BE2C (cell line): ENCODE data around the gene DYNLRB1.

Experiments used
- DNase-seq: peaks from one replicate; pipeline ENCODE4 v3.0.0-alpha.2; 2020
- H3K27me3 ChIP-seq: fragments of 250-450 bp; sonication (Bioruptor Pico); 2 replicates; pipeline ENCODE4 v1.5.1; 2020; ENCODE audit warnings: mild to moderate bottlenecking
- H3K36me3 ChIP-seq: fragments of 250-450 bp; sonication (Bioruptor Pico); 2 replicates; pipeline ENCODE4 v1.5.1; 2020; ENCODE audit warnings: mild to moderate bottlenecking
- H3K4me1 ChIP-seq: fragments of 250-450 bp; sonication (Bioruptor Pico); 2 replicates; pipeline ENCODE4 v1.5.1; 2020
- H3K4me3 ChIP-seq: 2 replicates; pipeline ENCODE4 v1.5.1; 2011; ENCODE audit warnings: low read depth, low read length
- H3K9me3 ChIP-seq: fragments of 250-450 bp; sonication (Bioruptor Pico); 2 replicates; pipeline ENCODE4 v1.5.1; 2020
- TF ChIP-seq, protein P1 (sequence below): IDR thresholded peaks from 2 replicates; pipeline ENCODE4 v1.5.1; 2012; ENCODE audit warnings: mild to moderate bottlenecking, low read depth, low read length

DYNLRB1 gene

DNA sequence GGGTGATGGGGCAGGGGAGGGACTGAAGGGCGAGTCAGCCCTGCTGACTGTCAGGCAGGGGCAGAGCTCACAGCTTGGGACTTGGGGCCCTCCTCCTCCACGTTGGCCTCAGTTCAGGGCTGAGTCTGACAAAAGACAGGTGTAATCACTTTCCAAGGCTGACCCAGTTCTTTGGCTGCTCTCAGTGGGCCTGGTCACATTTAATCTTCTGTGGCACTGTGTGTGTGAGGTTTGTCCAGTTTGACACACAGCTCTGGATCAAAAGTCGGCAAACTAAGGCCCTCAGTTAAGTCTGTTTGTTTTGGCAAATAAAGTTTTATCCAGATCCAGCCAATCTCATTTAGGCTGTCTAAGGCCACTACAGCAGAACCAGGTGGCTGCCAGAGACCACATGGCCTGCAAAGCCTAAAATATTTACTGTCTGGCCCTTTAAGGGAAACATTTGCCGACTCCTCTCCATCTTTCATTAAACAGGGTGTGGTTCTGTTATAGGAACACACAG is 37.2 kb downstream of the DYNLRB1 start:
- no peak overlapping the region for H3K4me3 ChIP-seq
- no peaks in the 10 kb centered on the region for H3K4me1 ChIP-seq
- no peaks in the 10 kb centered on the region for H3K27me3 ChIP-seq
- H3K36me3 ChIP-seq: no peaks in the 10 kb centered on the region
- no peak for DNase-seq
- TF ChIP-seq, protein P1, sequence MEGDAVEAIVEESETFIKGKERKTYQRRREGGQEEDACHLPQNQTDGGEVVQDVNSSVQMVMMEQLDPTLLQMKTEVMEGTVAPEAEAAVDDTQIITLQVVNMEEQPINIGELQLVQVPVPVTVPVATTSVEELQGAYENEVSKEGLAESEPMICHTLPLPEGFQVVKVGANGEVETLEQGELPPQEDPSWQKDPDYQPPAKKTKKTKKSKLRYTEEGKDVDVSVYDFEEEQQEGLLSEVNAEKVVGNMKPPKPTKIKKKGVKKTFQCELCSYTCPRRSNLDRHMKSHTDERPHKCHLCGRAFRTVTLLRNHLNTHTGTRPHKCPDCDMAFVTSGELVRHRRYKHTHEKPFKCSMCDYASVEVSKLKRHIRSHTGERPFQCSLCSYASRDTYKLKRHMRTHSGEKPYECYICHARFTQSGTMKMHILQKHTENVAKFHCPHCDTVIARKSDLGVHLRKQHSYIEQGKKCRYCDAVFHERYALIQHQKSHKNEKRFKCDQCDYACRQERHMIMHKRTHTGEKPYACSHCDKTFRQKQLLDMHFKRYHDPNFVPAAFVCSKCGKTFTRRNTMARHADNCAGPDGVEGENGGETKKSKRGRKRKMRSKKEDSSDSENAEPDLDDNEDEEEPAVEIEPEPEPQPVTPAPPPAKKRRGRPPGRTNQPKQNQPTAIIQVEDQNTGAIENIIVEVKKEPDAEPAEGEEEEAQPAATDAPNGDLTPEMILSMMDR: no peak
- no peaks in the 10 kb centered on the region for H3K9me3 ChIP-seq

DNA sequence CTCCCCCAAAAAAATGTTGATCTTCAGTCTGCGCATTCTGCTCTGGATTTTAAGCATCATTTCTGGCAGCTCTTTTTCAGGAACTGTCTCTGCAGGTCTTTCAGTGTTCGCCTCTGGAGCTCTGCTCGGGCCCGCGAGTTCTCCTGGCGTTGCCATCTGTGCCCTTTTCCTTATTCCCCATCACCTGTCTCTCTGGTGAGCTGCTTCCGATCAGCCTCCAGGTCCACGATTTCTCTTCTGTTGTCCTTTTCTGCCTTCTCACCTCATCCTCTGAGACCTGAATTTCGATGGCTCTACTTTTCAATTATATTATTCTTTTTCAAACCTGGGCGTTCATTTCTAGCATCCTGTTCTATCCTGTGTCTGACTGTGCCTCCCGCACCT is 41.7 kb downstream of the DYNLRB1 start:
- no peaks in the 10 kb centered on the region for H3K36me3 ChIP-seq
- no peaks in the 10 kb centered on the region for H3K27me3 ChIP-seq
- H3K9me3 ChIP-seq: no peaks in the 10 kb centered on the region
- H3K4me3 ChIP-seq: peak overlapping the region; percentile 87
- TF ChIP-seq, protein P1: no peak
- no peak for DNase-seq
- H3K4me1 ChIP-seq: no peaks in the 10 kb centered on the region

DNA sequence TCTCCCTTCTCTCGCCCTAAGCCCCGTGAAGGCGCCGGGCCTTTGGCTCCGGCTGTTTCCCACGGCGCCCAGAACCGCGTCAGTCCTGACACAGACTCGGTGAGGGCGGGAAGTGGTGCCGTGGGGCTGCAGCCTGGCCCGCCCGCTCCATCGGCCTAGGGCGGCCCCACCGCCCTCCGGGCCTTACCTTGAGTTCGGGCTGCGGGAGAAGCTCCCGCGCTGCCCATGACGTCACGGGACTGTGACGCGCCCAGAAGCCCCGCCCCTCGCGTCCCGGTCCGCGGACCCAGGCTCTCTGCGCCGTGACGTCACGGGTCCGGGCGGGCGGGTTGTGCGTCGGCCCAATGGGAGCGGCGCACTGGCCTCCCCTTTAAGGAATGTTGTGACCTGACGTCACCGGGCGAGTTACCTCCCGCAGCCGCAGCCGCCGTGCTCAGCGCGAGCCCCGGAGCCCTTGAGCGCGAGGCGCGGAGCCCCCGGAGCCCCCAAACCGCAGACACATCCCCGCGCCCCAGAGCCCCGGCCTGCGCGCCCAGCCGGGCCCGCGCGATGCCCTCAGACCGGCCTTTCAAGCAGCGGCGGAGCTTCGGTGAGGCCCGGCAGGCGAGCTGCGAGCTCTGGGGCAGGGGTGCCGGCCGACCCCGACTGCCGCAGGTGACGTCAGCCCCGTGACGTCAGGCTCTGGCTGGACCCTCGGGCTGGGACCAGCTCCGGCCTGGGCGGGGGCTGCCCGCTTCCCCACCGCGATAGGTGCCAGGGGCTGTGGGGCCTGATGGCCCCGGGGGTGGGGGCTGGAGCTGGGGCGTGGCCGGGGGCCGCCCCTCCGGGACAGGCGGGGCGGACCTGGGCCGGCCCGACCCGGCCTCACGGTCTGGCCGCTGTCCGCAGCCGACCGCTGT is 42.3 kb downstream of the DYNLRB1 start, which contains the start of gene MAP1LC3A:
Gene MAP1LC3A, plus strand, starts transcription at position 399 of the 899 bp plus-strand sequence. Its CDS starts 151 bp downstream, at position 550.
- TF ChIP-seq, protein P1: no peak
- Histone ChIP-seq H3K4me1 (no peaks in the 10 kb centered on the region), H3K4me3 (peak within 1 kb of the TSS; percentile 87), H3K9me3 (no peaks in the 10 kb centered on the region), H3K36me3 (no peaks in the 10 kb centered on the region), H3K27me3 (no peaks in the 10 kb centered on the region)
- peak; percentile 93 for DNase-seq

DNA sequence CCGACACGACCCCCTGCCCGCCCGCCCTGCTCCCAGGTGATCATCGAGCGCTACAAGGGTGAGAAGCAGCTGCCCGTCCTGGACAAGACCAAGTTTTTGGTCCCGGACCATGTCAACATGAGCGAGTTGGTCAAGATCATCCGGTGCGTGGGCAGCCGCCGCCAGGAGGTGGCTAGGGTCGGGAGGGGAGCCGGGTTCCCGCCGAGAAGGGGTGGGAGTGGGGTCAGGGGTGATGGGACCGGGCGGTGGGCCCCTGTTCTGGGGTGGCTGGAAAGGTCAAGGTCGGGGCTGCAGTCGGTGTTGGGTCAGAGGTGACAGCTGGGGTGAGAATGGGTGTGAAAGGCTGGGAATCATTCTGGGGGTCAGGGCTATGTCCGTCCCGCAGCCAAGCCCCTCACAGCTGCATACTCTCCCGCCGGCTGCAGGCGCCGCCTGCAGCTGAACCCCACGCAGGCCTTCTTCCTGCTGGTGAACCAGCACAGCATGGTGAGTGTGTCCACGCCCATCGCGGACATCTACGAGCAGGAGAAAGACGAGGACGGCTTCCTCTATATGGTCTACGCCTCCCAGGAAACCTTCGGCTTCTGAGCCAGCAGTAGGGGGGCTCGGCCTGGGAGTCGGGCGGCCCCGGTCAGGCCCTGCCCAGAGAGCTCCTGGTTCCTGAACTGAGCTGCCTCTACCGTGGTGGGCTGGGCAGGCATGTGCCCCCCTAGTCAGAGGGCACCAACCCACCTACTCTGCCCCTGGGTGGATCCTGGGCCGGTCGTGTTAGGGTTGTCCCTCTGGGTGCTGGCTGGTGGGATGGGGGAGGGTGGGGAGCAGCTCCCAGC is 43.3 kb downstream of the DYNLRB1 start:
- TF ChIP-seq, protein P1: no peak
- no peak overlapping the region for H3K4me3 ChIP-seq

DNA sequence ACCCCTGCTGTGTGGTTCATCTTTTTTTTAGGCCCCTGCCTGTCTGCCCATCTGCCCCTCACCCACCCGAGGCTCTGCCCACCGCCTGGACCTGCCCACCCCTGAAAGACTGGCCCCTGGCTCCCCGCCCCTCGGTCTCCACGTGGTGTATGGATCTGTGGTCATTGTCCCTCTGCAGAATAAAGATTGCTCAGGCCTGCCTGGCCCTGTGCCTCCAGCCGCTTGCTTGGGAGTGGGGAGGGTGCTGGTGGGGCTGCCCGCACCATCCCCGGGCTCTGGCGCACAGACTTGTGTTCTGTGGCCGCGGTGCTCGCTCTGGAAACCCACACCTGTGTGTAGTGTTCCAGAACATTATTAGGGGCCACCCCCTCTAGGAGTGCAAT is 43.9 kb downstream of the DYNLRB1 start:
- DNase-seq: no peak
- no peaks in the 10 kb centered on the region for H3K36me3 ChIP-seq
- no peaks in the 10 kb centered on the region for H3K4me1 ChIP-seq
- TF ChIP-seq, protein P1: no peak
- H3K27me3 ChIP-seq: no peaks in the 10 kb centered on the region
- no peaks in the 10 kb centered on the region for H3K9me3 ChIP-seq
- no peak overlapping the region for H3K4me3 ChIP-seq

More for the DNA sequence above, 43.3 kb downstream of the DYNLRB1 start:
- no peak for DNase-seq
- H3K36me3 ChIP-seq: no peaks in the 10 kb centered on the region
- H3K4me1 ChIP-seq: no peaks in the 10 kb centered on the region
- no peaks in the 10 kb centered on the region for H3K27me3 ChIP-seq
- no peaks in the 10 kb centered on the region for H3K9me3 ChIP-seq
